H7 (cell line): ENCODE measurements around the gene PPL. TPM values are rescaled to one million over a fixed set of nuclear protein-coding genes. Genes with fewer than 3 reads are reported as not detected.
"Not testable (repeated sequence)": the region's sequence is repeated elsewhere in the genome, so short reads cannot be mapped to it uniquely, and the experiment has no call there.

Source experiments
- DNase-seq: peaks from one replicate; pipeline ENCODE4 v3.0.0; 2012
- H3K27me3 ChIP-seq: 2 replicates; pipeline ENCODE4 v1.6.0; 2011; ENCODE audit warnings: mild to moderate bottlenecking, low read length; ENCODE audit not compliant: control insufficient read depth, insufficient read depth
- H3K36me3 ChIP-seq: replicated peaks from 2 replicates; pipeline ENCODE4 v1.5.1; 2011; ENCODE audit warnings: low read length; ENCODE audit not compliant: control insufficient read depth, insufficient read depth
- H3K4me3 ChIP-seq: 2 replicates; pipeline ENCODE4 v1.5.1; 2011; ENCODE audit warnings: low read depth, mild to moderate bottlenecking, control low read depth, low read length, moderate library complexity; ENCODE audit not compliant: insufficient read depth
- total RNA-seq: library from RNA; depleted of rRNA; stranded (reverse); fragments of >200 nt; shearing (Covaris generic); gene quantifications from 2 replicates; pipeline ENCODE4 v1.2.3, GENCODE V29; 2014; rRNA removed

The PPL gene
- total RNA-seq, result 9.2 and 10.2 TPM in 2 replicates

- DNase-seq, result peak; percentile 99
- Histone ChIP-seq H3K36me3 (no peaks in the 10 kb centered on the region), H3K4me3 (peak within 1 kb of the TSS; percentile 86), H3K27me3 (peaks cover 3% of the 10 kb centered on the region)
Measured at GRCh38 chr16:4936991-4937781, at the start of gene PPL. Gene PPL (minus strand): TSS chr16:4937148. CDS start chr16:4937045, 103 bp downstream.

- peaks cover 24% of the 10 kb centered on the region for H3K27me3 ChIP-seq
- no peak overlapping the region for H3K4me3 ChIP-seq
- H3K36me3 ChIP-seq, result no peaks in the 10 kb centered on the region
- DNase-seq, result no peak
Measured at GRCh38 chr16:4984174-4984990, 47.4 kb upstream of the PPL start.

GRCh38 chr16:4982056-4982867 lies 45.3 kb upstream of the PPL start:
- DNase-seq, result peak; percentile 59
- H3K36me3 ChIP-seq, result no peaks in the 10 kb centered on the region
- peaks cover 6% of the 10 kb centered on the region for H3K27me3 ChIP-seq
- no peak overlapping the region for H3K4me3 ChIP-seq

GRCh38 chr16:4981473-4981872 lies 44.5 kb upstream of the PPL start:
- H3K4me3 ChIP-seq, result no peak overlapping the region
- no peak for DNase-seq
- no peaks in the 10 kb centered on the region for H3K36me3 ChIP-seq
- peaks cover 1% of the 10 kb centered on the region; the same call in 1 of the 2 replicates for H3K27me3 ChIP-seq

- Histone ChIP-seq H3K27me3 (no peaks in the 10 kb centered on the region), H3K4me3 (no peak overlapping the region), H3K36me3 (no peaks in the 10 kb centered on the region)
- no peak for DNase-seq
Measured at GRCh38 chr16:4980691-4981090, 43.7 kb upstream of the PPL start.

- H3K4me3 ChIP-seq, result no peak overlapping the region
- H3K36me3 ChIP-seq, result no peaks in the 10 kb centered on the region
- no peaks in the 10 kb centered on the region for H3K27me3 ChIP-seq
- no peak for DNase-seq
Measured at GRCh38 chr16:4979736-4980660, 43.0 kb upstream of the PPL start.

GRCh38 chr16:4979164-4979563 lies 42.2 kb upstream of the PPL start:
- no peak overlapping the region for H3K4me3 ChIP-seq
- H3K27me3 ChIP-seq, result no peaks in the 10 kb centered on the region
- no peak for DNase-seq
- H3K36me3 ChIP-seq, result no peaks in the 10 kb centered on the region

GRCh38 chr16:4976611-4977145 lies 39.7 kb upstream of the PPL start:
- Histone ChIP-seq H3K27me3 (no peaks in the 10 kb centered on the region), H3K4me3 (no peak overlapping the region), H3K36me3 (no peaks in the 10 kb centered on the region)
- DNase-seq, result no peak

- Histone ChIP-seq H3K36me3 (no peaks in the 10 kb centered on the region), H3K4me3 (no peak overlapping the region), H3K27me3 (no peaks in the 10 kb centered on the region)
- no peak for DNase-seq
Measured at GRCh38 chr16:4976079-4976478, 39.1 kb upstream of the PPL start.

GRCh38 chr16:4972938-4973587 lies 36.1 kb upstream of the PPL start:
- Histone ChIP-seq H3K36me3 (no peaks in the 10 kb centered on the region), H3K27me3 (no peaks in the 10 kb centered on the region), H3K4me3 (no peak overlapping the region)
- DNase-seq, result peak; percentile 30

- H3K4me3 ChIP-seq, result no peak overlapping the region
- no peaks in the 10 kb centered on the region for H3K36me3 ChIP-seq
- DNase-seq, result peak; percentile 66
- H3K27me3 ChIP-seq, result no peaks in the 10 kb centered on the region
Measured at GRCh38 chr16:4970010-4970409, 33.1 kb upstream of the PPL start.

GRCh38 chr16:4968879-4969483 lies 32.0 kb upstream of the PPL start:
- peak; percentile 69 for DNase-seq

GRCh38 chr16:4968278-4968677 lies 31.3 kb upstream of the PPL start:
- not testable (repeated sequence) for DNase-seq

More at GRCh38 chr16:4968879-4969483, 32.0 kb upstream of the PPL start:
- Histone ChIP-seq H3K27me3 (no peaks in the 10 kb centered on the region), H3K4me3 (no peak overlapping the region), H3K36me3 (no peaks in the 10 kb centered on the region)

More at GRCh38 chr16:4968278-4968677, 31.3 kb upstream of the PPL start:
- not testable (repeated sequence) for H3K4me3 ChIP-seq, H3K27me3 ChIP-seq, H3K36me3 ChIP-seq
